Thoracic aorta endothelial cell (primary cell): ENCODE measurements around the gene NEUROG1. TPM values are rescaled to one million over a fixed set of nuclear protein-coding genes. Genes with fewer than 3 reads are reported as not detected.

Experiments
- total RNA-seq: library from RNA; depleted of rRNA; stranded (reverse); fragments of >200 nt; gene quantifications from 2 replicates; pipeline ENCODE4 v1.2.3, GENCODE V29; 2012

NEUROG1 gene, protein sequence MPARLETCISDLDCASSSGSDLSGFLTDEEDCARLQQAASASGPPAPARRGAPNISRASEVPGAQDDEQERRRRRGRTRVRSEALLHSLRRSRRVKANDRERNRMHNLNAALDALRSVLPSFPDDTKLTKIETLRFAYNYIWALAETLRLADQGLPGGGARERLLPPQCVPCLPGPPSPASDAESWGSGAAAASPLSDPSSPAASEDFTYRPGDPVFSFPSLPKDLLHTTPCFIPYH
- not detected in 2 replicates for total RNA-seq

DNA sequence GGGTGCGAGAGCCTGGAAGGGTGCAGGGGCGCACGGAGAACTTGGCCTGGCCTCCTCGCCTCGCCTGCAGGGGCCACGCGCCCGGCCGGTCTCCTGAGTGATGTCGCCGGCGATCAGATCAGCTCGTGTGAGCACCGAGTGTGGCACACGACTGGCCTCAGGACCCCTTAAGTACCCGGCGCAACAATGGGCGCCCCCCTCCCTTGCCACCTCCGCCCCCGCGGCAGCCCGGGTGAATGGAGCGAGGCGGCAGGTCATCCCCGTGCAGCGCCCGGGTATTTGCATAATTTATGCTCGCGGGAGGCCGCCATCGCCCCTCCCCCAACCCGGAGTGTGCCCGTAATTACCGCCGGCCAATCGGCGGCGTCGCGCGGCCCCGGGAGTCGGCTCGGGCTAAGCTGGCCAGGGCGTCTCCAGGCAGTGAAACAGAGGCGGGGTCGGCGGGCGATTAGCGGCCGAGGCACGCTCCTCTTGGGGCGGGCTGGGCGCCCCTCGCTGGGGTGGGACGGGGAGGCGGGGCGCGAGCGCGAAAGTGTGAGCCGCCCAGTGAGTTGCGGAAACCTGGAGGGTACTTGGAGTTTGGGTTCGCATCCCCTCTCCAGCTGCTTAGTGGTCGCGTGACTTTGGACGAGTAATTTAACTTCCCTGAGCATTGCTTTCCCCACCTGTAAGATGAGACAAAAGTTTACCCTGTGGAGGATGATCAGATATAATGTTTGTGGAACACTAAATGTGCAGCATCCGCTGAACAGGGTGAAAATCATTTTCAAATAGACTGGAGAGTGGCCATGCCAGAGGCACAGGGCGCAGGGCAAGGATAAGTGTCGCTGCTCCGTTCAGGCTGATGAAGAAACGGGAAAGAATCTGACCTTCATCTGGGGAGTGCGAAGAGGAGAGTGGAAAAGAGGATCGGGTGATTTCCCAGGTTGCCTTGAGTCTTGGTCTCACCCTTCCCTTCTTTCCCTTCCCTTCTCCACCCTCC is at the start of gene NEUROG1:
Gene NEUROG1 (minus strand): TSS at position 145 of the 982 bp plus-strand sequence. CDS start 274 bp downstream, outside the sequence.

DNA sequence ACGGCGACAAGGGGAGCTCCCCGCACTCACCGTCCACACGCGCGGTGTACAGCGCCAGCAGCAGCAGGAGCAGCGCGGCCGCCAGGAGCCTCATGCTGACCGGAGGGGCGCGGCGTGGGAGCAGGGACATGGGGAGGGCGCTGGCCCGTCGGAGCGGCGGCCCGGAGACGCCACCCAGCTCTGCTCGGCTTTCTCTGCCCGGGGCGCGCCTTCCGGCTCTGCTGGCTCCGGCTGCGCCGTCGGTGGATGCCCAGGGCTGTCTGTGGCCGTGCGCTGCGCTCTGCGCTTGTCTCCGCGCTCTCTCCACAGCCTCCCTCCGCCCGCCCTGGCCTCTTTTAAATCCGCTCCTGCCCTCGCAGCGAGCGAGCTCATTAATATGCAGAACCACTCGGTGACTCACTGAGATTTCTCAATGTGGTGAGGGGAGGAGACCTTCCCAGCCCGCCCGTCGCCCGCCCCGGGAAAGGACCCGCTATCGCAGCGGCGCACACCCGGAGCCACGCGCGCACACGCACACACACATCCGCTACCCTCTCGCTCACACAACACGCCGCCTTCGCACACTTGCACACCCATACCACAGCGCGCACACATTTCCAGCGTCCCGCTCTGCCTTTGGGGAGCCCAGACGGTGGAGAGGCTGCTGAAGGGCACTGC is 43.0 kb upstream of the NEUROG1 start, which contains the start of gene CXCL14:
Gene CXCL14 (minus strand): TSS at position 307 of the 657 bp plus-strand sequence. CDS start 213 bp downstream, at position 94.

Other genes starting within 250 kb of the NEUROG1 start
- gene MACROH2A1, start 136.7 kb downstream of the NEUROG1 start, total RNA-seq: 154 and 185 TPM in 2 replicates
- gene DCANP1, start 88.6 kb downstream of the NEUROG1 start, total RNA-seq: not detected in 2 replicates
- gene TIFAB, start 83.6 kb downstream of the NEUROG1 start, total RNA-seq: not detected in 2 replicates
- gene CXCL14, start 43.0 kb upstream of the NEUROG1 start, total RNA-seq: not detected in 2 replicates